Measurements from ENCODE around the gene RPL15. TPM values are rescaled to one million over a fixed set of nuclear protein-coding genes. Genes with fewer than 3 reads are reported as not detected.

The RPL15 gene
- total and polyA plus RNA-seq, 2 donors (not counting 1 experiment from before 2014, with no cell fraction given), result 2,177 to 5,195 TPM

DNA sequence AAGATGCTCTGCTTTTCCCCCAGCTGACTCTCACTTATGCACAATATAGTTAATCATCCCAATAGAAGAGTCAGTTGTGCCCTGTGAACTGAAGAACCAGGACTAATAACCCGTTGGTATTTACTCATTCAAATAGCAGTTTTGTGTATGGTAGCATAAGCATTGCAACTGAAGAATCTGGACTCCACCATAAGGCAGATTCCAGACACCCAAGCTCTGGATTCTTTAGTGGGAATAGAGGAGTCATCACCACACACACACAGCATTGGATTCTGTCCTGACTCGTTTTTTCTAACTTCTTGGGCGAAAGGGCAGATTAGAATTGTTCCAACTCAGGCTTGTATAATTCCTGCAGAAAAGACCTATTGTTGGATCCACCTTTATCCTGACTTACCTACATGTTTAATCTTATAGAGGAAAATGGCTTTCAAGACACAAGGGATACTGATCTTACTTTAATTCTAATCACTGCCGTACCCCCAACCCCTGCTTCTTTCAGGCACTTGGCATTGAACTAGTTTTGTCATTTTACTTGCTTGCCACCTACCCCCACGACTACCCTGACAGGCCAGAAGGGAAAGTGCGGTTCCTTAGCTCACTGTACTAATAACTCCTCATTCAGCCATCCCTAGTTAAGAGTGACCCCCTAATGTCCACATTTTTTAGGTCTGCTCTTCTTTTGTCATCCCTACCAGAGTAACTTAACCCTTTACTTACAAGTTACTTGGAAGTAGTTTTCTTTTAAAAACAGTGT lies 42.4 kb upstream of the RPL15 start:
- Mint-ChIP-seq H3K9me3 (ENCODE audit: insufficient read depth) (no peaks in the 10 kb centered on the region), H3K27me3 (no peaks in the 10 kb centered on the region), H3K4me3 (no peak overlapping the region), H3K27ac (no peak overlapping the region), H3K4me1 (peaks cover 42% of the 10 kb centered on the region)
- TF ChIP-seq, protein P1, sequence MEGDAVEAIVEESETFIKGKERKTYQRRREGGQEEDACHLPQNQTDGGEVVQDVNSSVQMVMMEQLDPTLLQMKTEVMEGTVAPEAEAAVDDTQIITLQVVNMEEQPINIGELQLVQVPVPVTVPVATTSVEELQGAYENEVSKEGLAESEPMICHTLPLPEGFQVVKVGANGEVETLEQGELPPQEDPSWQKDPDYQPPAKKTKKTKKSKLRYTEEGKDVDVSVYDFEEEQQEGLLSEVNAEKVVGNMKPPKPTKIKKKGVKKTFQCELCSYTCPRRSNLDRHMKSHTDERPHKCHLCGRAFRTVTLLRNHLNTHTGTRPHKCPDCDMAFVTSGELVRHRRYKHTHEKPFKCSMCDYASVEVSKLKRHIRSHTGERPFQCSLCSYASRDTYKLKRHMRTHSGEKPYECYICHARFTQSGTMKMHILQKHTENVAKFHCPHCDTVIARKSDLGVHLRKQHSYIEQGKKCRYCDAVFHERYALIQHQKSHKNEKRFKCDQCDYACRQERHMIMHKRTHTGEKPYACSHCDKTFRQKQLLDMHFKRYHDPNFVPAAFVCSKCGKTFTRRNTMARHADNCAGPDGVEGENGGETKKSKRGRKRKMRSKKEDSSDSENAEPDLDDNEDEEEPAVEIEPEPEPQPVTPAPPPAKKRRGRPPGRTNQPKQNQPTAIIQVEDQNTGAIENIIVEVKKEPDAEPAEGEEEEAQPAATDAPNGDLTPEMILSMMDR (IDR thresholded peaks at IDR 0.05), result no peak
- no peak for TF ChIP-seq EZH2 (IDR thresholded peaks at IDR 0.05; ENCODE audit: borderline replicate concordance, insufficient read depth, low read depth, low read length, poor library complexity, severe bottlenecking)
- no peak for ATAC-seq (ENCODE audit: low read depth)
- Histone ChIP-seq H3K9me3 (ENCODE audit: control extremely low read depth in 1 of 3, control insufficient read depth in 2 of 3, insufficient read depth in 1 of 3, low read length in 2 of 3) (no peaks in the 10 kb centered on the region), H3K4me1 (ENCODE audit: control insufficient read depth in 2 of 2, insufficient read depth in 2 of 2, low read length in 2 of 2) (peaks cover 0 to 6% of the 10 kb centered on the region in 2 donors), H3K4me2 (replicated peaks; ENCODE audit: low read depth, low read length, poor library complexity, severe bottlenecking) (no peak overlapping the region), H3K36me3 (replicated peaks in 1 of 2; ENCODE audit: control extremely low read depth in 1 of 2, control insufficient read depth in 1 of 2, extremely low read depth in 1 of 2, insufficient read depth in 2 of 2, low read length in 1 of 2) (no peaks in the 10 kb centered on the region), H3K9ac (ENCODE audit: low read length) (no peak overlapping the region), H3K79me2 (ENCODE audit: control insufficient read depth, insufficient read depth, low read length) (peaks cover 62% of the 10 kb centered on the region), H2AFZ (ENCODE audit: insufficient read depth, low read depth, low read length, poor library complexity, severe bottlenecking) (no peak overlapping the region), H3K4me3 (ENCODE audit: control extremely low read depth in 1 of 5, extremely low read depth in 1 of 5, insufficient read depth in 1 of 5, low read depth in 2 of 5, low read length in 4 of 5) (no peak overlapping the region), H3K27ac (ENCODE audit: low read length in 2 of 2) (no peak overlapping the region), H3K27me3 (replicated peaks in 1 of 4; ENCODE audit: control extremely low read depth in 1 of 4, control insufficient read depth in 3 of 4, insufficient read depth in 4 of 4, low read length in 3 of 4) (no peaks in the 10 kb centered on the region), H4K20me1 (ENCODE audit: control insufficient read depth, insufficient read depth, low read length, poor library complexity, severe bottlenecking) (peaks cover 57% of the 10 kb centered on the region)
- ChIA-PET CTCF (interaction anchor here (1.1 kb wide), 2 partner anchors 42 to 362 kb away, joined by 3 read pairs; partner anchors contain the start of genes NKIRAS1 and RPL15), POLR2A (no interaction called here)
- intact Hi-C loops (cut with micrococcal nuclease), result loop anchor here (10.0 kb wide), 1 partner anchor 1310 kb away; no protein-coding TSS in a partner anchor
- WGBS (ENCODE audit: insufficient coverage), result 100% methylated on average over 1 of the region's 6 CpGs
- no peak for DNase-seq

DNA sequence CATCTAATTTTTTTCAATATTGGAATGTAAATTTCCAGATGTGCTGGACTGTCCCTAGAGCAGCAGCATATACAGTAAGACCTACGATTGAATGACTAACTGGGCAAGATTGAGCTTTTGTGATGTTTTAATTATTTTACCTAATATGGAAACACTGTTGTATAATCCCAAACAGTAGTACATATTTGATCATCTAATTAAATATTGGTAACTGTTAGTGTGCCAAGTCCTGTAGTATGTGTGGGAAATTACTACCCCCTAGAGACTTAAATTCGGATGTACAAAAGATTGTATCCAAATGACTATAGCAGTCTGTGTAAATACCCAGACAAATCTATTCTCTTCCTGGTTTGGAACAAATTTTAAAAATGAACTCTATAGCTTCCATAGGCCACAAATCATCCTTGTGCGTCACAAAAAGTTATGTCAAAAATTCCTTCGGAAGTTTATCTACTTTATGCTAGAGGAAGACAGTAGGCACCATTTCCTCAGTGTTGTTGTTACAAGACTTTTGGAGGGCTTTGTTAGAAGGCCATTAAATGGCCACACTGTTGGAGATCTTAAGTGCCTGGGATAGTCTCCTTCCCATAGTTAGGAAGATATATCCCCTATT lies 41.7 kb upstream of the RPL15 start:
- H3K4me1 Mint-ChIP-seq, result peaks cover 42% of the 10 kb centered on the region
- 100% methylated on average over 1 of the region's 4 CpGs for WGBS (ENCODE audit: insufficient coverage)
- no peaks in the 10 kb centered on the region for H3K9me3 ChIP-seq (ENCODE audit: control extremely low read depth in 1 of 3, control insufficient read depth in 2 of 3, insufficient read depth in 1 of 3, low read length in 2 of 3)
- no peaks in the 10 kb centered on the region for H3K27me3 ChIP-seq (replicated peaks in 1 of 4; ENCODE audit: control extremely low read depth in 1 of 4, control insufficient read depth in 3 of 4, insufficient read depth in 4 of 4, low read length in 3 of 4)
- peaks cover 54% of the 10 kb centered on the region for H4K20me1 ChIP-seq (ENCODE audit: control insufficient read depth, insufficient read depth, low read length, poor library complexity, severe bottlenecking)
- no peak overlapping the region for H3K4me3 Mint-ChIP-seq
- H3K36me3 ChIP-seq (replicated peaks in 1 of 2; ENCODE audit: control extremely low read depth in 1 of 2, control insufficient read depth in 1 of 2, extremely low read depth in 1 of 2, insufficient read depth in 2 of 2, low read length in 1 of 2), result no peaks in the 10 kb centered on the region
- CTCF ChIA-PET, result interaction anchor here (1.1 to 1.5 kb wide), 2 partner anchors 13 to 42 kb away, joined by 3 read pairs; partner anchors contain the start of genes NKIRAS1 and RPL15
- peaks cover 0 to 6% of the 10 kb centered on the region in 2 donors for H3K4me1 ChIP-seq (ENCODE audit: control insufficient read depth in 2 of 2, insufficient read depth in 2 of 2, low read length in 2 of 2)
- DNase-seq (no peak), ATAC-seq (ENCODE audit: low read depth) (no peak)
- no peak overlapping the region for H3K27ac ChIP-seq (ENCODE audit: low read length in 2 of 2)
- H3K9ac ChIP-seq (ENCODE audit: low read length), result no peak overlapping the region
- POLR2A ChIA-PET, result no interaction called here
- no peak overlapping the region for H2AFZ ChIP-seq (ENCODE audit: insufficient read depth, low read depth, low read length, poor library complexity, severe bottlenecking)
- H3K9me3 Mint-ChIP-seq (ENCODE audit: insufficient read depth), result no peaks in the 10 kb centered on the region
- intact Hi-C loops (cut with micrococcal nuclease), result loop anchor here (10.0 kb wide), 1 partner anchor 1310 kb away; no protein-coding TSS in a partner anchor
- no peaks in the 10 kb centered on the region for H3K27me3 Mint-ChIP-seq
- TF ChIP-seq EZH2 (IDR thresholded peaks at IDR 0.05; ENCODE audit: borderline replicate concordance, insufficient read depth, low read depth, low read length, poor library complexity, severe bottlenecking), result no peak
- H3K4me3 ChIP-seq (ENCODE audit: control extremely low read depth in 1 of 5, extremely low read depth in 1 of 5, insufficient read depth in 1 of 5, low read depth in 2 of 5, low read length in 4 of 5), result no peak overlapping the region
- H3K79me2 ChIP-seq (ENCODE audit: control insufficient read depth, insufficient read depth, low read length), result peaks cover 60% of the 10 kb centered on the region
- H3K4me2 ChIP-seq (replicated peaks; ENCODE audit: low read depth, low read length, poor library complexity, severe bottlenecking), result no peak overlapping the region
- no peak overlapping the region for H3K27ac Mint-ChIP-seq
